GM23248 (cell line): ENCODE measurements around the gene PDE8A.

Experiments
- EZH2 ChIP-seq: fragments of 200-600 bp; sonication (generic); IDR thresholded peaks from 2 replicates; pipeline ENCODE4 v1.6.1; 2018; ENCODE audit warnings: antibody characterized with exemption, mild to moderate bottlenecking; ENCODE audit not compliant: insufficient read depth, poor library complexity, severe bottlenecking
- EZH2phosphoT487 ChIP-seq: fragments of 200-600 bp; sonication (generic); IDR thresholded peaks from 2 replicates; pipeline ENCODE4 v1.6.1; 2018; ENCODE audit warnings: antibody characterized with exemption, moderate library complexity, mild to moderate bottlenecking, low read depth; ENCODE audit not compliant: insufficient read depth

DNA sequence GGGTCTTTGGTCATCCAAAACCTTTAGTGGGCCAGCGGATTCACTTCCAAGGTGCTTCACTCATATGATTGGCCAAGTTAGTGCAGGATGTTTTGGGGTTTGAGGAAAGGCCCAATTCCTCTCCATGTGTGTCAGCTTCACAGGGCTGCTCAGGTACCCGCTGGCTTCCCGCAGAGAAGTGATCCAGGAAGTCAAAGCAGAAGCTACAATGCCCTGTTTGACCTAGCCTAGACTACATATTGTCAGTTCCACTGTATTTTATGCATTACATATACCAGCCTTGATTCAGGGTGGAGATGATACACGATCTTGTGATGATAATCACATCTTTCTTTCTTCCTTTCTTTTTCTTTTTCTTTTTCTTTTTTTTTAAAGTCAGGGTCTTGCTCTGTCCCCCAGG lies 32.1 kb downstream of the PDE8A start:
- TF ChIP-seq EZH2 = no peak
- TF ChIP-seq EZH2phosphoT487 = no peak
